Neural crest cell (in vitro differentiated cells): ENCODE measurements around the gene SNX8. TPM values are rescaled to one million over a fixed set of nuclear protein-coding genes. Genes with fewer than 3 reads are reported as not detected.

Experiments
- DNase-seq: peaks from one replicate; pipeline ENCODE4 v3.0.0; 2021; ENCODE audit warnings: low read depth, mixed read lengths, low spot score
- H3K27ac Mint-ChIP-seq: one replicate; pipeline ENCODE4 v1.8.0; 2021; ENCODE audit warnings: mild to moderate bottlenecking, mixed read lengths; ENCODE audit not compliant: unreplicated experiment
- H3K27me3 Mint-ChIP-seq: 2 replicates; pipeline ENCODE4 v1.8.0; 2021; ENCODE audit warnings: low read depth, mild to moderate bottlenecking, mixed read lengths
- H3K36me3 Mint-ChIP-seq: 2 replicates; pipeline ENCODE4 v1.8.0; 2021; ENCODE audit warnings: low read depth, mild to moderate bottlenecking, mixed read lengths
- H3K4me1 Mint-ChIP-seq: 2 replicates; pipeline ENCODE4 v1.8.0; 2021; ENCODE audit warnings: mixed read lengths
- H3K4me3 Mint-ChIP-seq: one replicate; pipeline ENCODE4 v1.8.0; 2021; ENCODE audit warnings: mild to moderate bottlenecking, mixed read lengths
- H3K9me3 Mint-ChIP-seq: 2 replicates; pipeline ENCODE4 v1.8.0; 2021; ENCODE audit warnings: mixed read lengths
- total RNA-seq: library from RNA; stranded (reverse); gene quantifications from 2 replicates; pipeline ENCODE4 v1.2.1, GENCODE V29; 2021
- TF ChIP-seq, protein P1 (sequence below): fragments of 200-600 bp; sonication (generic); conservative IDR thresholded peaks from 2 replicates; pipeline ENCODE4 v1.5.0; 2021; ENCODE audit warnings: antibody characterized with exemption, mild to moderate bottlenecking

SNX8 gene
- total RNA-seq, 1 donor from 2014 or later, result 31.8 TPM

DNA sequence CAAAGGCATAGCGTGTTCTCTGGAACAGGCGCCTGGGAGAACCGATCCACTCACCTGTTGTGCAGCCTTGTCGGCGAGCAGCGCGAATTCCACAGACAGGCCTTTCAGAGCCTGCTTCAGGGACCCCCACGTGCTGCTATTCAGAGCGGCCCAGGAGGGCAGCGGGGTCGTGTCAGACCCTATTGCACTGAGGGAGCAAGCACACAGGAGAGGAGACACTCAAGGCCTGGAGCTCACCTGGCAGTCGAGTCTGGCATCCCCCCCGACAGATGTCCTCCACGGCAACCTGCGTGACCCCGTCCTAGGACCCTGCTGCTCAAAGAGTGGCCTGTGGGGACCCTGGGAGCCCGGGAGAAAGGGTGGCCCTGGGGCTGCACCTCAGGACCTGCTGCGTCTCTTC is 51.1 kb downstream of the SNX8 start:
- H3K27ac Mint-ChIP-seq, result no peak overlapping the region
- peaks cover 5% of the 10 kb centered on the region for H3K4me1 Mint-ChIP-seq
- no peak for DNase-seq
- TF ChIP-seq, protein P1, sequence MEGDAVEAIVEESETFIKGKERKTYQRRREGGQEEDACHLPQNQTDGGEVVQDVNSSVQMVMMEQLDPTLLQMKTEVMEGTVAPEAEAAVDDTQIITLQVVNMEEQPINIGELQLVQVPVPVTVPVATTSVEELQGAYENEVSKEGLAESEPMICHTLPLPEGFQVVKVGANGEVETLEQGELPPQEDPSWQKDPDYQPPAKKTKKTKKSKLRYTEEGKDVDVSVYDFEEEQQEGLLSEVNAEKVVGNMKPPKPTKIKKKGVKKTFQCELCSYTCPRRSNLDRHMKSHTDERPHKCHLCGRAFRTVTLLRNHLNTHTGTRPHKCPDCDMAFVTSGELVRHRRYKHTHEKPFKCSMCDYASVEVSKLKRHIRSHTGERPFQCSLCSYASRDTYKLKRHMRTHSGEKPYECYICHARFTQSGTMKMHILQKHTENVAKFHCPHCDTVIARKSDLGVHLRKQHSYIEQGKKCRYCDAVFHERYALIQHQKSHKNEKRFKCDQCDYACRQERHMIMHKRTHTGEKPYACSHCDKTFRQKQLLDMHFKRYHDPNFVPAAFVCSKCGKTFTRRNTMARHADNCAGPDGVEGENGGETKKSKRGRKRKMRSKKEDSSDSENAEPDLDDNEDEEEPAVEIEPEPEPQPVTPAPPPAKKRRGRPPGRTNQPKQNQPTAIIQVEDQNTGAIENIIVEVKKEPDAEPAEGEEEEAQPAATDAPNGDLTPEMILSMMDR, result no peak
- H3K9me3 Mint-ChIP-seq, result no peaks in the 10 kb centered on the region
- no peaks in the 10 kb centered on the region for H3K27me3 Mint-ChIP-seq
- H3K4me3 Mint-ChIP-seq, result no peak overlapping the region
- peaks cover 11% of the 10 kb centered on the region for H3K36me3 Mint-ChIP-seq

DNA sequence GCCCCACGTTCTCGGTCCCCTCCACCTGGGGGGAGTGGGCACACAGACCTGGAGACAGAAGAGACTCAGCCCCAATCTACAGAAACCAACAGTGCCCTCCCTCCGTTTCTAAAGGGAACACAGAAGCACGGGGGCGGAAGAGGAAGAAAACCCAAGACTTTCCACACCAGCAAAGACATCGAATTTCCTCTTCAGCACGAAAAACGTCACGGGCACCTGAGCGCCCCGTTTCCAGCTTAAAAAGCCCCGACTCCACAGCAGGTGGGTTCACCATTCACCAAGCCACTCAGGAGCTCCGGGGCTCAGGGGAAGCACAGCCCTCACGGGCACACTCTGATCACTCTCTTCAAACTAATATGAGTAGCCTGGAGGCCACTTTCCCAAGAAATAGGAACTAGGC is 52.6 kb downstream of the SNX8 start:
- H3K27me3 Mint-ChIP-seq, result no peaks in the 10 kb centered on the region
- peaks cover under 1% of the 10 kb centered on the region for H3K4me1 Mint-ChIP-seq
- no peaks in the 10 kb centered on the region for H3K9me3 Mint-ChIP-seq
- TF ChIP-seq, protein P1, result no peak
- DNase-seq, result no peak
- no peak overlapping the region for H3K27ac Mint-ChIP-seq
- peaks cover 6% of the 10 kb centered on the region for H3K36me3 Mint-ChIP-seq
- no peak overlapping the region for H3K4me3 Mint-ChIP-seq

DNA sequence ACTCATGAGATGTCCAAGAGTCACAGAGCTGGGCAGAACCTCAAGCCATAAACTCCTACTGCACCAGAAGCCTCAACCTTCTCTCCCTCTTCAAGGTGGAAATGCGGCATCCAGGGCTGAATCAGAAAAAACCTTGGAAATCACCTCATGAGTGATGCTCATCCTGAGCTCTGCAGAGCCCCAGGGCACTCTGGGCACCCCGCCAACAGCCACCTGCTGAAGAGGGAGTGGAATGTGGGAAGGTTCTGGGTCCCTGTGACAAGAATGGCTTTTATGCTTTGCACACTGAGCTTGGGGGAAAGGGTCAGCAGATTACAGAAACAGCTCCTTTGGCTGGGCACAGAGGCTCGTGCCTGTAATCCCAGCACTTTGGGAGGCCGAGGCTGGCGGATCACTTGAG is 53.4 kb downstream of the SNX8 start:
- no peaks in the 10 kb centered on the region for H3K27me3 Mint-ChIP-seq
- H3K27ac Mint-ChIP-seq, result no peak overlapping the region

DNA sequence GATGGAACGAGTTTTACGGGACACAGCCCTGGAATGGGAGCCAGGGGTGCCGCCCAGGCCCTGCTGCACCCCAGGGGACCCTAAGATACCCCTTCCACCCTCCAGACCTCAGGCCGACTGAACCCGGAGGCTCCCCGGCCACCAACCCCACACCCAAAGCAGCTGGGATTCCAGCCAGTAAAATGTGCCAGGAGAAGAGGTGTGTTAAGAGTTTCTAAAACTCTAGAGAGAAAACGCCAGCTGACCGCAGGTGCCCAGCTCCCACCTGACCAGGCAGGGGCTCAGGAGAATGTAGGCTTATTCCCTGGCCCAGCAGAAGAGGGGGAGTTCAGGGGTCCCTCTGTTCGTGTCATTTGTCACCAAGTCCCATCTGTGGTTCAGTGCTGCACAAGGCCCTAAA is 54.8 kb downstream of the SNX8 start:
- no peaks in the 10 kb centered on the region for H3K27me3 Mint-ChIP-seq
- H3K9me3 Mint-ChIP-seq, result no peaks in the 10 kb centered on the region
- TF ChIP-seq, protein P1, result no peak
- H3K4me3 Mint-ChIP-seq, result no peak overlapping the region
- no peak overlapping the region for H3K27ac Mint-ChIP-seq
- H3K36me3 Mint-ChIP-seq, result peaks cover 6% of the 10 kb centered on the region
- no peaks in the 10 kb centered on the region for H3K4me1 Mint-ChIP-seq
- no peak for DNase-seq

More for the DNA sequence above, 53.4 kb downstream of the SNX8 start:
- Mint-ChIP-seq H3K36me3 (peaks cover 6% of the 10 kb centered on the region), H3K4me1 (no peaks in the 10 kb centered on the region), H3K9me3 (no peaks in the 10 kb centered on the region), H3K4me3 (no peak overlapping the region)
- TF ChIP-seq, protein P1, result no peak
- DNase-seq, result no peak

DNA sequence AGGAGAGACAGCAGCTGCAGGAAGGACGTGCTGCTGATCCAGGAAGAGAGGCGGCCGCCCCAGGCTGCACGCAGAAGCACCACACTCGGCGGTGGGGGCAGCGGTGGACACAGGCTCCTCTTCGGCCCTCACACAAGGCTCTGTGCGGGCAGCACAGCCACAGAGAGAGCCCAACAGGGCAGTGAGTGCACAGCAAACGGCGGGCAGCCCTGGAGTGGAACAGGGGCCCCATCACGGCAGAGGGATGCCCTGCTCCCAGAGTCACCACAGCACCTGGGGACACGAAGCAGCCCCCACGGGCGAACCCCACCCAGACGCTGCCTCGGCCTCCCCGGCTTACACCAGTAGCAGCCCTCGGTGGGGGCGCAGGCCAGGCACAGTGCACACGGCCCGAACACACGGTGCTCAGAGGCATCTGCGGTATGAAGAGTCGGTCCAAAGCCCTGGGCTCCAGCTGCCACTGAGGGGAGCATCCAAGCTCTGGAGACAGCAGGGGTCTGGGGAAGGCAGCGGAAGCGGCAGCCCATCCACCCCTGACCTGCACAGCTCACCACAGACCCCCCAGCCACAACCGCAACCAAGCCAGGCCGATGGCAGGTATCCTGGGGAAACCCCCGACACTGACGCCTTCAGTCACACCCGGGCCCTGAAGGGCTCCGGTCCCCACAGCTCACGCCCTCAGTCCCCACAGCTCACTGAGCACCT is 55.4 kb downstream of the SNX8 start:
- H3K4me3 Mint-ChIP-seq, result no peak overlapping the region

More for the DNA sequence above, 55.4 kb downstream of the SNX8 start:
- no peak for DNase-seq
- Mint-ChIP-seq H3K36me3 (peaks cover 3% of the 10 kb centered on the region), H3K4me1 (no peaks in the 10 kb centered on the region), H3K27me3 (no peaks in the 10 kb centered on the region), H3K27ac (no peak overlapping the region), H3K9me3 (no peaks in the 10 kb centered on the region)
- TF ChIP-seq, protein P1, result no peak
